Measurements from ENCODE around the gene SIX4. TPM values are rescaled to one million over a fixed set of nuclear protein-coding genes. Genes with fewer than 3 reads are reported as not detected.

The SIX4 gene
- total RNA-seq, 4 donors from 2014 or later, result 5.7 to 11.1 (median 6.1) TPM

DNA sequence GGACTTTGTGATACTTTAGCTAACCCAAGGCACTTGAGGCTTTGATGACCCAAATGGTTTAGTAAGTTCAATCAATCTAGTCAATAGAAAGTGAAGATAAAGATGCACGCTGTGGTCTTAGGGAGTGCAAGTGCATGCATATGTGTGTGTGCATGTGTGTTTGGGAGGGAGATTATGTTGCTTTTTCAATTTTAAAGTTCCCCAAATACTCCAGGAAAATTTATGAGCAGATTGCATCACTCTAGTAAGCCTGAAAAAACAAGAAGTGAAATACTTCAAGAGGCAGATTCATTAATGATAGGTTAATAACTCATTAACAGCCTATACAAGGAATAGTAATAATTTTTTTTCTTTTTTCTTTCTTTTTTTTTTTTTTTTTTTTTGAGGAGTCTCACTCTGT, 62.4 kb downstream of the SIX4 start:
- Histone ChIP-seq H3K4me1 (peaks cover 7 to 10% of the 10 kb centered on the region in 2 donors), H3K9me3 (no peaks in the 10 kb centered on the region), H3K4me3 (replicated peaks in 1 of 3) (no peak overlapping the region), H3K36me3 (no peaks in the 10 kb centered on the region), H3K27me3 (peaks cover 23% of the 10 kb centered on the region), H3K27ac (no peak overlapping the region)
- WGBS, 2 donors, result 90 to 94% methylated on average over 1 of the region's 1 CpG
- no peak for TF ChIP-seq POLR2A (IDR thresholded peaks at IDR 0.05)
- TF ChIP-seq, protein P1, sequence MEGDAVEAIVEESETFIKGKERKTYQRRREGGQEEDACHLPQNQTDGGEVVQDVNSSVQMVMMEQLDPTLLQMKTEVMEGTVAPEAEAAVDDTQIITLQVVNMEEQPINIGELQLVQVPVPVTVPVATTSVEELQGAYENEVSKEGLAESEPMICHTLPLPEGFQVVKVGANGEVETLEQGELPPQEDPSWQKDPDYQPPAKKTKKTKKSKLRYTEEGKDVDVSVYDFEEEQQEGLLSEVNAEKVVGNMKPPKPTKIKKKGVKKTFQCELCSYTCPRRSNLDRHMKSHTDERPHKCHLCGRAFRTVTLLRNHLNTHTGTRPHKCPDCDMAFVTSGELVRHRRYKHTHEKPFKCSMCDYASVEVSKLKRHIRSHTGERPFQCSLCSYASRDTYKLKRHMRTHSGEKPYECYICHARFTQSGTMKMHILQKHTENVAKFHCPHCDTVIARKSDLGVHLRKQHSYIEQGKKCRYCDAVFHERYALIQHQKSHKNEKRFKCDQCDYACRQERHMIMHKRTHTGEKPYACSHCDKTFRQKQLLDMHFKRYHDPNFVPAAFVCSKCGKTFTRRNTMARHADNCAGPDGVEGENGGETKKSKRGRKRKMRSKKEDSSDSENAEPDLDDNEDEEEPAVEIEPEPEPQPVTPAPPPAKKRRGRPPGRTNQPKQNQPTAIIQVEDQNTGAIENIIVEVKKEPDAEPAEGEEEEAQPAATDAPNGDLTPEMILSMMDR (IDR thresholded peaks at IDR 0.05), result no peak
- intact Hi-C loops (cut with DNase I), result no loop called here
- no peak for DNase-seq

Other genes starting within 250 kb of the SIX4 start
- under 1 TPM in 2 of 4 donors, not detected in 2; 0.13 to 0.56 TPM for gene C14orf39, start 238.3 kb downstream of the SIX4 start, total RNA-seq
- gene SIX6, start 215.2 kb downstream of the SIX4 start, total RNA-seq, result not detected
- gene SIX1, start 74.9 kb downstream of the SIX4 start, total RNA-seq, result 1 to 10 TPM; 2.1 to 3.6 (median 2.7) TPM
- gene MNAT1, start 10.4 kb upstream of the SIX4 start, total RNA-seq, result 10 to 100 TPM; 35.4 to 58.8 (median 47.8) TPM